Right lobe of liver (tissue), 6 donors: ENCODE results near the gene ULK1. TPM values are rescaled to one million over a fixed set of nuclear protein-coding genes. Genes with fewer than 3 reads are reported as not detected.

ENCODE experiments used
- ATAC-seq, 4 donors: fragments of 200-7000 bp; cut with Tn5 transposase; one replicate each; pipeline ENCODE4 v1.9.1; 2020; ENCODE audit warnings: mild to moderate bottlenecking in 4 of 4, moderate library complexity in 4 of 4
- DNase-seq, 3 donors: peaks; one replicate each; pipeline ENCODE4 v3.0.0-alpha.2; 2020
- H3K27ac ChIP-seq, 3 donors: fragments of 200-600 bp; one replicate each; pipeline ENCODE4 v1.8.0; 2022
- H3K27me3 ChIP-seq, 2 donors: fragments of 200-600 bp; one replicate each; pipeline ENCODE4 v1.8.0; 2022
- H3K36me3 ChIP-seq, 4 donors: fragments of 200-600 bp; sonication (generic) in 1 of 4; one replicate each; pipeline versions ENCODE4 v1.5.1 to v1.8.0; 2017 to 2022; ENCODE audit warnings: control low read depth in 1 of 4
- H3K4me1 ChIP-seq, 4 donors: fragments of 200-600 bp; sonication (generic) in 1 of 4; one replicate each; pipeline versions ENCODE4 v1.5.1 to v1.8.0; 2017 to 2022; ENCODE audit warnings: control low read depth in 1 of 4
- H3K4me3 ChIP-seq, 3 donors: fragments of 200-600 bp; one replicate each; pipeline ENCODE4 v1.8.0; 2022
- H3K9me3 ChIP-seq, 4 donors: fragments of 200-600 bp; sonication (generic) in 1 of 4; one replicate each; pipeline versions ENCODE4 v1.5.1 to v1.8.0; 2017 to 2022; ENCODE audit warnings: control low read depth in 1 of 4
- POLR2A ChIP-seq: fragments of 450-650 bp; IDR thresholded peaks from one replicate; pipeline ENCODE4 v1.6.1; 2017; ENCODE audit warnings: antibody characterized with exemption, mild to moderate bottlenecking
- WGBS: methylation state at CpG from one replicate; pipeline ENCODE4 v1.1.6; 2018; ENCODE audit warnings: low coverage, low lambda C conversion rate; ENCODE audit not compliant: insufficient coverage; ENCODE audit errors: missing lambda C conversion rate; 5-methylcytosine and 5-hydroxymethylcytosine counted together
- intact Hi-C, 2 donors: fragments of 100-400 bp; cut with DNase I; formaldehyde crosslinking; loops; one replicate each; pipeline versions ENCODE4 v1.11.2 to v1.14.1; 2022
- total RNA-seq, 6 experiments: library from RNA; depleted of rRNA in 2 of 6; stranded (reverse); fragments of >200 nt in 2 of 6; fragmentation: NEBNext Ultra II Directional in 3 of 6; extraction: Animal tissue kit (Norgen Biotek cat#: 25700) in 3 of 6; gene quantifications; one replicate each; pipeline versions ENCODE4 v1.1.0 to v1.2.4, GENCODE V29; 2016 to 2023
- TF ChIP-seq, protein P1 (sequence below), 4 donors: fragments of 200-600 bp in 3 of 4; fragments of 450-650 bp in 1 of 4; IDR thresholded peaks; one replicate each; pipeline versions ENCODE4 v1.5.1 to v1.8.0; 2016 to 2022; ENCODE audit warnings: antibody characterized with exemption in 4 of 4, mild to moderate bottlenecking in 2 of 4
- donor health status: DM: no; HTN: yes; CAD: no.
- donor health status: DM: no; HTN: no; CAD: no.
- donor health status: DM: no; HTN: no; CAD: no.
- donor health status: DM: no; HTN: yes; CAD: no.
- donor health status: DM: no; HTN: yes; CAD: no.

ULK1 gene
- total RNA-seq, 6 experiments from 2014 or later = 14.5 to 39.0 (median 20.5) TPM

DNA sequence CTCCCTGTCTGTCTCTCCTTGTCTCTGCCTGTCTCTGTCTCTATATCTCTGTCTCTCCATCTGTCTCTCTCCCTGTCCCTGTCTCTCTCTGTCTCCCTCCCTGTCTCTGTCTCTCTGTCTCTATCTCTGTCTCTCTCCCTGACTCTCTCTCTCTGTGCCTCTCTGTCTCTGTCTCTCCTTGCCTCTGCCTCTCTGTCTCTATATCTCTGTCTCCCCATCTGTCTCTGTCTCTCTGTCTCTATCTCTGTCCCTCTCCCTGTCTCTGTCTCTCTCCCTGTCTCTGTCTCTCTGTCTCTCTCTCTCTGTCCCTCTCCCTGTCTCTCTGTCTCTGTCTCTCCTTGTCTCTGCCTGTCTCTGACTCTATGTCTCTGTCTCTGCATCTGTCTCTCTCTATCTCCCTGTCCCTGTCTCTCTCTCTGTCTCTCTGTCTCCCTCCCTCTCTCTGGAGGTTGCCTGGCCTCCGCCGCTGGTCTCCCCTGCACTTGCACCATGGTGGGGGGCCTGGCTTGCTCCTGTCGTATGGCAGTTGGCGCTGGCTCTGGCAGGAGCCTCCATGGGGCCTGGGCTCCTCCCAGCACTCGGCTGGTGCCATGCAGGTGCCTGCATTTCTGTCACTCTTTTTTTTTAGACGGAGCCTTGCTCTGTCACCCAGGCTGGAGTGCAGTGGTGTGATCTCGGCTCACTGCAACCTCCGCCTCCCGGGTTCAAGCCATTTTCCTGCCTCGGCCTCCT, 37.9 kb upstream of the ULK1 start:
- Histone ChIP-seq H3K27me3 (no peaks in the 10 kb centered on the region), H3K27ac (no peak overlapping the region), H3K9me3 (no peaks in the 10 kb centered on the region), H3K4me3 (no peak overlapping the region), H3K4me1 (peaks cover 0 to 15% (median 3%) of the 10 kb centered on the region in 4 donors), H3K36me3 (no peaks in the 10 kb centered on the region)
- DNase-seq (no peak), ATAC-seq (no peak)
- TF ChIP-seq, protein P1, sequence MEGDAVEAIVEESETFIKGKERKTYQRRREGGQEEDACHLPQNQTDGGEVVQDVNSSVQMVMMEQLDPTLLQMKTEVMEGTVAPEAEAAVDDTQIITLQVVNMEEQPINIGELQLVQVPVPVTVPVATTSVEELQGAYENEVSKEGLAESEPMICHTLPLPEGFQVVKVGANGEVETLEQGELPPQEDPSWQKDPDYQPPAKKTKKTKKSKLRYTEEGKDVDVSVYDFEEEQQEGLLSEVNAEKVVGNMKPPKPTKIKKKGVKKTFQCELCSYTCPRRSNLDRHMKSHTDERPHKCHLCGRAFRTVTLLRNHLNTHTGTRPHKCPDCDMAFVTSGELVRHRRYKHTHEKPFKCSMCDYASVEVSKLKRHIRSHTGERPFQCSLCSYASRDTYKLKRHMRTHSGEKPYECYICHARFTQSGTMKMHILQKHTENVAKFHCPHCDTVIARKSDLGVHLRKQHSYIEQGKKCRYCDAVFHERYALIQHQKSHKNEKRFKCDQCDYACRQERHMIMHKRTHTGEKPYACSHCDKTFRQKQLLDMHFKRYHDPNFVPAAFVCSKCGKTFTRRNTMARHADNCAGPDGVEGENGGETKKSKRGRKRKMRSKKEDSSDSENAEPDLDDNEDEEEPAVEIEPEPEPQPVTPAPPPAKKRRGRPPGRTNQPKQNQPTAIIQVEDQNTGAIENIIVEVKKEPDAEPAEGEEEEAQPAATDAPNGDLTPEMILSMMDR (IDR thresholded peaks at IDR 0.05) = no peak
- no peak for TF ChIP-seq POLR2A
- intact Hi-C loops = loop anchor here (10.0 kb wide), 2 partner anchors 78 to 88 kb away; partner anchors contain the start of gene EP400 (in 1 of the 2)
- 81% methylated on average over 4 of the region's 10 CpGs for WGBS

- WGBS = 74% methylated on average over 3 of the region's 21 CpGs
- H3K9me3 ChIP-seq = no peaks in the 10 kb centered on the region
- no peaks in the 10 kb centered on the region for H3K27me3 ChIP-seq
- H3K36me3 ChIP-seq = no peaks in the 10 kb centered on the region
- H3K4me3 ChIP-seq = no peak overlapping the region
- no peak for TF ChIP-seq POLR2A
- TF ChIP-seq, protein P1 (IDR thresholded peaks at IDR 0.05) = no peak
- intact Hi-C loops = loop anchor here (10.0 kb wide), 2 partner anchors 77 to 87 kb away; partner anchors contain the start of gene EP400 (in 1 of the 2)
- ATAC-seq (no peak), DNase-seq (no peak)
- peaks cover 0 to 31% (median 7%) of the 10 kb centered on the region in 4 donors for H3K4me1 ChIP-seq
- no peak overlapping the region for H3K27ac ChIP-seq
Observed at GRCh38 chr12:131857908-131858850, 36.2 kb upstream of the ULK1 start.

DNA sequence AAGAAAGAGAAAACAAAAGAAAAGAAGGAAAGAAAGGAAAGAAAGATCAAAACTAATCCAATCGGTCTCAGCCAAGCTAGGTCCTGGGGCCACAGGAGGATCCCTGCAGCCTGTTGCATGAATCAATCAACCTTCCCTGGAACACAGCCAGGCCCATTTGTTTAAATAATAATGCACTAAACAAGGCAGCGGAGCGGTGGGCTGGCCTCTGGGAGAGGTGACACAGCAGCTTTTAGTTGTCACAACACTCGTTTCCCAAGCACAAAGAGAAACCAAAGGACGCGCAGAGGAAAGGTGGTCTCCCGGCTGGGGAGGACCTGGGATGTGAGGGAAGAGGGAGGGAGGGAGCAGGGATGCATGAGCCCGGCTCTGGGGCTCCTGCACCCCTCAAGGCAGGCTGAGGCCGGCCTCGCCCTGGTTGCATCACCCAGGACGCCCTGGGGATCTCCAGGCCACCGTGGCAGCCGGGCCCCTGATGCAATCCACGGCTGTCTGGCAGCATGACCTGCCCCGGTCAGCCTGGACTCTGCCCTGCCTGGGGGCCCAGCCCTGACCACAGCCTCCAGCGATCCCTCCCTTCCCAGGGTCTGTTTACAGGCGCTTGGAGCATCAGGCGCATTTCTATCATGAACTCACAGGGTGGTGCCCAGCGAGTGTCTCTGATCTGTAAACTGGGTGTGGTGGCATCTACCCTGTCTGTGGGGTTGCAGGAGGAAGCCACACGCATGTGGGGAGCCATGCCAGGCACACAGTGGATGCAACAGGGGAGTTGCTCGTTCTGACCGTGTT, 33.8 kb upstream of the ULK1 start:
- WGBS = 5% methylated on average over 12 of the region's 22 CpGs

More for the DNA sequence above, 33.8 kb upstream of the ULK1 start:
- ATAC-seq = peak; percentile 87 to 91 (median 90)
- H3K4me1 ChIP-seq = peaks cover 0 to 34% (median 7%) of the 10 kb centered on the region in 4 donors
- intact Hi-C loops = no loop called here
- no peaks in the 10 kb centered on the region for H3K27me3 ChIP-seq
- TF ChIP-seq, protein P1 (IDR thresholded peaks at IDR 0.05) = no peak
- peak; percentile 29 for TF ChIP-seq POLR2A
- no peaks in the 10 kb centered on the region for H3K36me3 ChIP-seq
- H3K9me3 ChIP-seq = no peaks in the 10 kb centered on the region
- peak overlapping the region; percentile 14 to 74 (median 73) for H3K27ac ChIP-seq
- H3K4me3 ChIP-seq = peak overlapping the region in 2 of 3 donors; percentile 32 to 47
- peak; percentile 93 to 96 (median 95) for DNase-seq
